SK-N-SH (cell line): ENCODE results near the gene GNG14. TPM values are rescaled to one million over a fixed set of nuclear protein-coding genes. Genes with fewer than 3 reads are reported as not detected.

Experiments used
- CTCF ChIA-PET: fragments of 300-600, 350-600 bp; formaldehyde crosslinking; extraction: SDS; loops from one replicate; lab custom pipeline; 2021; lab: Yijun Ruan, JAX
- POLR2A ChIA-PET: fragments of 350-600 bp; sonication (Branson Sonifier 250); formaldehyde crosslinking; extraction: SDS; loops from one replicate; lab custom pipeline; 2020; ENCODE audit warnings: antibody characterized with exemption, inconsistent platforms; lab: Yijun Ruan, JAX
- DNase-seq: peaks from one replicate; pipeline ENCODE4 v3.0.0; 2012
- H2AFZ ChIP-seq: fragments of 200-600 bp; sonication (generic); 2 replicates; pipeline ENCODE4 v1.8.1; 2016; ENCODE audit warnings: antibody characterized with exemption, mild to moderate bottlenecking, low read depth
- H3F3A ChIP-seq: fragments of 200-600 bp; sonication (generic); replicated peaks from 2 replicates; pipeline ENCODE3; 2016; ENCODE audit warnings: antibody characterized with exemption, mild to moderate bottlenecking; ENCODE audit not compliant: insufficient read depth
- H3K27ac ChIP-seq, 2 experiments: fragments of 200-500 bp in 1 of 2; fragments of 200-600 bp in 1 of 2; sonication (Bioruptor generic) in 1 of 2; sonication (generic), shearing (Covaris generic) in 1 of 2; 2 replicates each; pipeline versions ENCODE4 v1.5.1 to v1.6.1; 2014 to 2016; ENCODE audit warnings: low read depth in 2 of 2, inconsistent platforms in 1 of 2, low read length in 1 of 2, mild to moderate bottlenecking in 1 of 2, mixed read lengths in 1 of 2
- H3K27me3 ChIP-seq: fragments of 200-600 bp; sonication (generic), shearing (Covaris generic); 2 replicates; pipeline ENCODE4 v1.6.1; 2016; ENCODE audit warnings: mixed run types; ENCODE audit not compliant: insufficient read depth
- H3K36me3 ChIP-seq, 2 experiments: fragments of 200-500 bp in 1 of 2; fragments of 200-600 bp in 1 of 2; sonication (Bioruptor generic) in 1 of 2; sonication (generic) in 1 of 2; replicated peaks in 1 of 2; 2 replicates each; pipeline versions ENCODE3 to v1.5.1; 2014 to 2016; ENCODE audit warnings: low read length in 1 of 2, mild to moderate bottlenecking in 1 of 2; ENCODE audit not compliant: insufficient read depth in 2 of 2, control insufficient read depth in 1 of 2
- H3K4me1 ChIP-seq, 2 experiments: fragments of 200-500 bp in 1 of 2; fragments of 200-600 bp in 1 of 2; sonication (Bioruptor generic) in 1 of 2; sonication (generic), shearing (Covaris generic) in 1 of 2; 2 replicates each; pipeline versions ENCODE4 v1.5.1 to v1.6.1; 2014 to 2016; ENCODE audit warnings: low read depth in 1 of 2, low read length in 1 of 2, mixed run types in 1 of 2; ENCODE audit not compliant: insufficient read depth in 2 of 2, control insufficient read depth in 1 of 2
- H3K4me2 ChIP-seq: fragments of 200-600 bp; sonication (generic), shearing (Covaris generic); 2 replicates; pipeline ENCODE4 v1.6.1; 2017; ENCODE audit warnings: mixed run types
- H3K4me3 ChIP-seq, 2 experiments: fragments of 200-500 bp in 1 of 2; fragments of 200-600 bp in 1 of 2; sonication (Bioruptor generic) in 1 of 2; sonication (generic), shearing (Covaris generic) in 1 of 2; 2 replicates each; pipeline versions ENCODE4 v1.5.1 to v1.8.1; 2014 to 2016; ENCODE audit warnings: low read depth in 2 of 2, inconsistent platforms in 1 of 2, low read length in 1 of 2, mild to moderate bottlenecking in 1 of 2, mixed read lengths in 1 of 2, moderate library complexity in 1 of 2
- H3K79me2 ChIP-seq: fragments of 200-600 bp; sonication (generic); 2 replicates; pipeline ENCODE4 v1.8.1; 2017; ENCODE audit warnings: mild to moderate bottlenecking; ENCODE audit not compliant: insufficient read depth
- H3K9ac ChIP-seq: fragments of 200-600 bp; sonication (generic); 2 replicates; pipeline ENCODE4 v1.6.1; 2017; ENCODE audit warnings: mixed run types
- H3K9me2 ChIP-seq: fragments of 200-600 bp; sonication (generic); 2 replicates; pipeline ENCODE4 v1.6.1; 2017; ENCODE audit warnings: mixed run types
- H3K9me3 ChIP-seq: fragments of 200-600 bp; sonication (generic); 2 replicates; pipeline ENCODE4 v1.6.1; 2017; ENCODE audit warnings: mixed run types, mild to moderate bottlenecking, moderate library complexity
- H4K20me1 ChIP-seq: fragments of 200-600 bp; sonication (generic); 2 replicates; pipeline ENCODE4 v1.6.1; 2017; ENCODE audit warnings: mild to moderate bottlenecking, mixed run types; ENCODE audit not compliant: insufficient read depth
- CHD2 ChIP-seq: fragments of 150-350 bp; IDR thresholded peaks from 2 replicates; pipeline ENCODE4 v1.6.1; 2018; ENCODE audit warnings: low read length; ENCODE audit not compliant: partially characterized antibody
- CTCF ChIP-seq: fragments of 200-600 bp; sonication (generic); IDR thresholded peaks from 2 replicates; pipeline ENCODE4 v1.6.1; 2017; ENCODE audit warnings: antibody characterized with exemption, mild to moderate bottlenecking, moderate library complexity
- ELF1 ChIP-seq: IDR thresholded peaks from 2 replicates; pipeline ENCODE4 v1.4.0; 2012
- EP300 ChIP-seq, 2 experiments: IDR thresholded peaks; 2 replicates each; pipeline versions ENCODE4 v1.4.0 to v1.6.1; 2012; ENCODE audit warnings: borderline replicate concordance in 1 of 2, low read depth in 1 of 2, low read length in 1 of 2
- EZH2phosphoT487 ChIP-seq: fragments of 200-600 bp; sonication (generic); IDR thresholded peaks from 2 replicates; pipeline ENCODE4 v1.6.1; 2017; ENCODE audit warnings: low read depth, mixed run types, mild to moderate bottlenecking, antibody characterized with exemption, moderate library complexity, borderline replicate concordance
- FOSL2 ChIP-seq: IDR thresholded peaks from 2 replicates; pipeline ENCODE4 v1.4.0; 2012; ENCODE audit warnings: low read depth, mild to moderate bottlenecking, moderate library complexity, borderline replicate concordance
- GATA2 ChIP-seq: sonication (generic); formaldehyde crosslinking; IDR thresholded peaks from 2 replicates; pipeline ENCODE4 v1.5.0; 2020; ENCODE audit warnings: mild to moderate bottlenecking, missing genetic modification reagents
- IRF3 ChIP-seq: fragments of 150-350 bp; IDR thresholded peaks from 2 replicates; pipeline ENCODE4 v1.6.1; 2016; ENCODE audit warnings: mild to moderate bottlenecking, low read depth, low read length
- MAX ChIP-seq: IDR thresholded peaks from 2 replicates; pipeline ENCODE4 v1.4.0; 2012; ENCODE audit warnings: low read depth
- MEF2A ChIP-seq: IDR thresholded peaks from 2 replicates; pipeline ENCODE4 v1.4.0; 2012; ENCODE audit warnings: low read depth, borderline replicate concordance
- MXI1 ChIP-seq: IDR thresholded peaks from 2 replicates; pipeline ENCODE4 v1.6.1; 2012; ENCODE audit warnings: mild to moderate bottlenecking, low read depth, low read length, improper control_type of control experiment
- NRF1 ChIP-seq: IDR thresholded peaks from 2 replicates; pipeline ENCODE4 v1.6.1; 2012; ENCODE audit warnings: low read depth, mild to moderate bottlenecking, low read length
- PBX3 ChIP-seq: IDR thresholded peaks from 2 replicates; pipeline ENCODE4; 2012
- POLR2AphosphoS5 ChIP-seq: IDR thresholded peaks from 2 replicates; pipeline ENCODE4 v1.6.1; 2012; ENCODE audit warnings: low read depth, low read length
- RAD21 ChIP-seq: IDR thresholded peaks from 2 replicates; pipeline ENCODE4 v1.6.1; 2012; ENCODE audit warnings: mild to moderate bottlenecking, low read length
- RCOR1 ChIP-seq: fragments of 150-350 bp; IDR thresholded peaks from 2 replicates; pipeline ENCODE4 v1.6.1; 2017; ENCODE audit warnings: antibody characterized with exemption, low read length
- REST ChIP-seq: IDR thresholded peaks from 2 replicates; pipeline ENCODE4 v1.6.1; 2012; ENCODE audit warnings: mild to moderate bottlenecking, low read depth, low read length, moderate library complexity
- RFX5 ChIP-seq: IDR thresholded peaks from 2 replicates; pipeline ENCODE4 v1.6.1; 2012; ENCODE audit warnings: mild to moderate bottlenecking, improper control_type of control experiment, low read length
- SIN3A ChIP-seq: IDR thresholded peaks from 2 replicates; pipeline ENCODE4 v1.6.1; 2012; ENCODE audit warnings: low read depth, mild to moderate bottlenecking, low read length, moderate library complexity, borderline replicate concordance
- SMC3 ChIP-seq: IDR thresholded peaks from 2 replicates; pipeline ENCODE4 v1.6.1; 2012; ENCODE audit warnings: low read depth, low read length, improper control_type of control experiment
- TAF1 ChIP-seq: IDR thresholded peaks from 2 replicates; pipeline ENCODE4 v1.6.1; 2012; ENCODE audit warnings: low read depth, mild to moderate bottlenecking, low read length, moderate library complexity, borderline replicate concordance
- TCF12 ChIP-seq: IDR thresholded peaks from 2 replicates; pipeline ENCODE4 v1.4.0; 2012
- TEAD4 ChIP-seq: IDR thresholded peaks from 2 replicates; pipeline ENCODE4 v1.4.0; 2012; ENCODE audit warnings: mild to moderate bottlenecking, borderline replicate concordance; ENCODE audit not compliant: insufficient read depth
- USF1 ChIP-seq: IDR thresholded peaks from 2 replicates; pipeline ENCODE4 v1.4.0; 2012; ENCODE audit warnings: low read depth, borderline replicate concordance
- WGBS: methylation state at CpG from one replicate; pipeline ENCODE4 v1.1.6; 2017; ENCODE audit warnings: low lambda C conversion rate; 5-methylcytosine and 5-hydroxymethylcytosine counted together
- polyA plus RNA-seq, 3 experiments: library from polyadenylated mRNA; depleted of rRNA; stranded (reverse); fragments of >200 nt; gene quantifications; 2 replicates each; pipeline ENCODE4 v1.2.3, GENCODE V29; 2012

GNG14 gene
- polyA plus RNA-seq, 1 of the 3 experiments (the other 2 are of a cell fraction) = not detected

- Histone ChIP-seq H3K36me3 (peaks cover 46% of the 10 kb centered on the region in 2 experiments), H3K4me2 (no peak overlapping the region), H3K9me3 (no peaks in the 10 kb centered on the region), H3K4me1 (peaks cover 0 to 4% of the 10 kb centered on the region in 2 experiments; a peak in 1 of 4 replicates), H3K79me2 (peaks cover 35% of the 10 kb centered on the region; the same call in 1 of the 2 replicates), H3K4me3 (peak overlapping the region in 1 of 2 experiments; percentile 20; a peak in 1 of 4 replicates), H3K27ac (no peak overlapping the region; a peak in 1 of 4 replicates), H3K27me3 (no peaks in the 10 kb centered on the region), H3K9ac (no peak overlapping the region), H3K9me2 (no peaks in the 10 kb centered on the region), H4K20me1 (peaks cover 12% of the 10 kb centered on the region), H2AFZ (no peak overlapping the region), H3F3A (peaks cover 17% of the 10 kb centered on the region)
- CTCF ChIA-PET = interaction anchor here (0.6 to 2.2 kb wide), 19 partner anchors 8 to 617 kb away, joined by 3 to 11 read pairs (median 3); partner anchors contain the start of genes FBXW9, MAN2B1, WDR83 and ZNF490
- TF ChIP-seq SMC3 (peak; percentile 42; the same call in 1 of the 2 replicates), MEF2A (no peak), ELF1 (no peak), RAD21 (peak; percentile 46), SIN3A (no peak), RCOR1 (no peak), NRF1 (no peak), USF1 (no peak), REST (no peak), FOSL2 (no peak), TEAD4 (no peak), POLR2AphosphoS5 (no peak; the same call in 1 of the 2 replicates), EZH2phosphoT487 (no peak), GATA2 (CRISPR knock-in tag) (no peak), EP300 (IDR thresholded peaks at IDR 0.05; ENCODE audit: borderline replicate concordance in 1 of 2, low read depth in 1 of 2, low read length in 1 of 2) (no peak), PBX3 (no peak), MAX (peak; percentile 44; the same call in 1 of the 2 replicates), TCF12 (no peak), MXI1 (no peak), TAF1 (no peak), RFX5 (no peak), IRF3 (no peak), CTCF (peak; percentile 83), CHD2 (no peak)
- DNase-seq = peak; percentile 87
- 7% methylated on average over 2 of the region's 4 CpGs for WGBS
- POLR2A ChIA-PET = interaction anchor here (1.4 kb wide), 1 partner anchor 10 kb away, joined by 6 read pairs; the partner anchor contains the start of genes MAN2B1 and WDR83
Measured at GRCh38 chr19:12676384-12676792, 11.4 kb upstream of the GNG14 start.
